PC-9 (cell line): ENCODE data around the gene SLC38A6.

Experiments used
- CTCF ChIP-seq: fragments of 200-600 bp; sonication (generic); conservative IDR thresholded peaks from 2 replicates; pipeline ENCODE4 v1.6.1; 2017; ENCODE audit warnings: mixed run types, antibody characterized with exemption, mild to moderate bottlenecking, moderate library complexity
- EZH2 ChIP-seq: fragments of 200-600 bp; sonication (generic); IDR thresholded peaks from 2 replicates; pipeline ENCODE4 v1.8.0; 2017; ENCODE audit warnings: antibody characterized with exemption, low read depth

- TF ChIP-seq CTCF (no peak), EZH2 (no peak)
Observed at GRCh38 chr14:61026526-61026925, 45.5 kb downstream of the SLC38A6 start.
